ENCODE measurements around the gene SPOCK1. TPM values are rescaled to one million over a fixed set of nuclear protein-coding genes. Genes with fewer than 3 reads are reported as not detected.

SPOCK1 gene
- total and polyA plus RNA-seq, 2 experiments from 2014 or later: 5.6 to 10.1 TPM

GRCh38 chr5:137279521-137280231 lies 219.4 kb downstream of the SPOCK1 start:
- H3K27me3 ChIP-seq: no peaks in the 10 kb centered on the region
- WGBS (ENCODE audit: low lambda C conversion rate, missing lambda C conversion rate): 88% methylated on average over 6 of the region's 6 CpGs
- H3K27ac ChIP-seq: no peak overlapping the region
- H3K9me3 ChIP-seq (ENCODE audit: low read depth): no peaks in the 10 kb centered on the region
- H3K79me2 ChIP-seq: no peaks in the 10 kb centered on the region
- no peak overlapping the region for H2AFZ ChIP-seq
- H3K9me2 ChIP-seq (replicated peaks; ENCODE audit: insufficient read depth): no peaks in the 10 kb centered on the region
- H4K20me1 ChIP-seq (ENCODE audit: insufficient read depth, poor library complexity, severe bottlenecking): no peaks in the 10 kb centered on the region
- no peaks in the 10 kb centered on the region for H3K4me1 ChIP-seq (ENCODE audit: insufficient read depth)
- no peak for DNase-seq (ENCODE audit: low spot score)
- no peak overlapping the region for H3K4me3 ChIP-seq
- H3K36me3 ChIP-seq (replicated peaks; ENCODE audit: insufficient read depth, low read depth): no peaks in the 10 kb centered on the region
- H3K4me2 ChIP-seq: no peak overlapping the region
- TF ChIP-seq EZH2phosphoT487 (IDR thresholded peaks at IDR 0.05; ENCODE audit: low read depth, severe bottlenecking, unreplicated experiment): no peak
- TF ChIP-seq CTCF (IDR thresholded peaks at IDR 0.05; ENCODE audit: poor library complexity): no peak
- TF ChIP-seq EZH2 (IDR thresholded peaks at IDR 0.05; ENCODE audit: borderline replicate concordance): no peak

GRCh38 chr5:137278476-137278875 lies 220.7 kb downstream of the SPOCK1 start:
- no peaks in the 10 kb centered on the region for H3K36me3 ChIP-seq (replicated peaks; ENCODE audit: insufficient read depth, low read depth)
- no peak overlapping the region for H3K4me2 ChIP-seq
- no peak overlapping the region for H2AFZ ChIP-seq
- DNase-seq (ENCODE audit: low spot score): no peak
- no peaks in the 10 kb centered on the region for H4K20me1 ChIP-seq (ENCODE audit: insufficient read depth, poor library complexity, severe bottlenecking)
- no peaks in the 10 kb centered on the region for H3K9me2 ChIP-seq (replicated peaks; ENCODE audit: insufficient read depth)
- no peak overlapping the region for H3K27ac ChIP-seq
- H3K9me3 ChIP-seq (ENCODE audit: low read depth): no peaks in the 10 kb centered on the region
- TF ChIP-seq CTCF (IDR thresholded peaks at IDR 0.05; ENCODE audit: poor library complexity): no peak
- no peaks in the 10 kb centered on the region for H3K4me1 ChIP-seq (ENCODE audit: insufficient read depth)
- no peaks in the 10 kb centered on the region for H3K79me2 ChIP-seq
- H3K27me3 ChIP-seq: no peaks in the 10 kb centered on the region
- 92% methylated on average over 5 of the region's 5 CpGs for WGBS (ENCODE audit: low lambda C conversion rate, missing lambda C conversion rate)
- no peak overlapping the region for H3K4me3 ChIP-seq

GRCh38 chr5:137275083-137275482 lies 224.0 kb downstream of the SPOCK1 start:
- WGBS (ENCODE audit: low lambda C conversion rate, missing lambda C conversion rate): 75% methylated on average over 2 of the region's 2 CpGs
- no peaks in the 10 kb centered on the region for H3K9me3 ChIP-seq (ENCODE audit: low read depth)

More at GRCh38 chr5:137275083-137275482, 224.0 kb downstream of the SPOCK1 start:
- Histone ChIP-seq H3K27me3 (no peaks in the 10 kb centered on the region), H3K4me1 (ENCODE audit: insufficient read depth) (no peaks in the 10 kb centered on the region), H3K36me3 (replicated peaks; ENCODE audit: insufficient read depth, low read depth) (no peaks in the 10 kb centered on the region), H3K79me2 (no peaks in the 10 kb centered on the region), H4K20me1 (ENCODE audit: insufficient read depth, poor library complexity, severe bottlenecking) (no peaks in the 10 kb centered on the region), H3K9me2 (replicated peaks; ENCODE audit: insufficient read depth) (no peaks in the 10 kb centered on the region), H3K27ac (no peak overlapping the region), H2AFZ (no peak overlapping the region), H3K4me3 (no peak overlapping the region), H3K4me2 (no peak overlapping the region)
- no peak for DNase-seq (ENCODE audit: low spot score)
- no peak for TF ChIP-seq EZH2phosphoT487 (IDR thresholded peaks at IDR 0.05; ENCODE audit: low read depth, severe bottlenecking, unreplicated experiment)
- no peak for TF ChIP-seq CTCF (IDR thresholded peaks at IDR 0.05; ENCODE audit: poor library complexity)
- TF ChIP-seq EZH2 (IDR thresholded peaks at IDR 0.05; ENCODE audit: borderline replicate concordance): no peak

Measured in hepatocyte (in vitro differentiated cells).